HG03045 (cell line): ENCODE data around the gene CFHR5.
"Not testable (repeated sequence)": the region's sequence is repeated elsewhere in the genome, so short reads cannot be mapped to it uniquely, and the experiment has no call there.

ENCODE experiments used
- ATAC-seq: cut with Tn5 transposase; IDR thresholded peaks from one replicate; pipeline ENCODE4 v1.9.1; 2021; ENCODE audit warnings: mild to moderate bottlenecking, moderate library complexity; ENCODE audit not compliant: unreplicated experiment

CFHR5 gene

GRCh38 chr1:197017558-197018146 lies 40.3 kb downstream of the CFHR5 start:
- no peak for ATAC-seq

- ATAC-seq, result no peak
Observed at GRCh38 chr1:197021716-197022115, 44.4 kb downstream of the CFHR5 start.

- no peak for ATAC-seq
Observed at GRCh38 chr1:197024460-197024859, 47.1 kb downstream of the CFHR5 start.

- no peak for ATAC-seq
Observed at GRCh38 chr1:197027359-197027758, 50.0 kb downstream of the CFHR5 start.

- ATAC-seq, result no peak
Observed at GRCh38 chr1:197029749-197030148, 52.4 kb downstream of the CFHR5 start.

- ATAC-seq, result not testable (repeated sequence)
Observed at GRCh38 chr1:197034631-197035339, 57.4 kb downstream of the CFHR5 start.

- ATAC-seq, result no peak
Observed at GRCh38 chr1:197036861-197037260, 59.5 kb downstream of the CFHR5 start.

GRCh38 chr1:197041486-197042353 lies 64.4 kb downstream of the CFHR5 start:
- no peak for ATAC-seq

GRCh38 chr1:197042676-197043341 lies 65.5 kb downstream of the CFHR5 start:
- ATAC-seq, result no peak

GRCh38 chr1:197049100-197049499 lies 71.7 kb downstream of the CFHR5 start:
- no peak for ATAC-seq
